ENCODE results near the gene CANX. TPM values are rescaled to one million over a fixed set of nuclear protein-coding genes. Genes with fewer than 3 reads are reported as not detected.

The CANX gene
- total RNA-seq, 1 experiment from 2014 or later: 538 TPM

GRCh38 chr5:179729727-179730126 lies 31.0 kb downstream of the CANX start:
- H3K27ac Mint-ChIP-seq: peak overlapping the region in 1 of 3 experiments; percentile 87; a peak in 3 of 7 replicates
- no peak overlapping the region for H3K56ac ChIP-seq (ENCODE audit: insufficient read length, low read depth, low read length)

More at GRCh38 chr5:179729727-179730126, 31.0 kb downstream of the CANX start:
- no peak overlapping the region for H3K9ac ChIP-seq (ENCODE audit: extremely low read depth, insufficient read length, low read length)
- no peaks in the 10 kb centered on the region for H3K9me3 ChIP-seq (ENCODE audit: control insufficient read depth, low read depth, low read length)
- no peak overlapping the region for H4K8ac ChIP-seq (replicated peaks; ENCODE audit: insufficient read length, low read depth, low read length)
- H3K4me1 ChIP-seq (ENCODE audit: insufficient read depth, low read length): no peaks in the 10 kb centered on the region
- H3K4ac ChIP-seq (ENCODE audit: low read depth, low read length): no peak overlapping the region
- H3K23me2 ChIP-seq (ENCODE audit: insufficient read length, low read depth, low read length, poor library complexity, severe bottlenecking): no peaks in the 10 kb centered on the region
- no peak overlapping the region for H2AK5ac ChIP-seq (ENCODE audit: insufficient read length, low read length)
- H4K20me1 ChIP-seq (ENCODE audit: control insufficient read depth, insufficient read depth, insufficient read length): no peaks in the 10 kb centered on the region
- H3T11ph ChIP-seq (ENCODE audit: low read length): no peak overlapping the region
- no peak overlapping the region for H3K4me2 ChIP-seq (ENCODE audit: insufficient read depth, insufficient read length, low read length)
- H3K4me1 Mint-ChIP-seq: peaks cover 10 to 17% of the 10 kb centered on the region in 2 experiments
- H3K79me2 ChIP-seq (ENCODE audit: insufficient read depth, low read length): peaks cover 12% of the 10 kb centered on the region; the same call in 1 of the 2 replicates
- H2BK15ac ChIP-seq (ENCODE audit: low read depth, low read length): no peak overlapping the region
- no peak overlapping the region for H2AFZ ChIP-seq (ENCODE audit: low read length)
- no peak overlapping the region for H2BK20ac ChIP-seq (ENCODE audit: low read depth, low read length, poor library complexity, severe bottlenecking)
- no peak overlapping the region for H2BK120ac ChIP-seq (ENCODE audit: low read depth, low read length, poor library complexity, severe bottlenecking)
- WGBS (ENCODE audit: extremely low coverage, insufficient read length, low lambda C conversion rate): no CpG with 5 or more reads among the region's 3 CpGs
- H3K9me3 Mint-ChIP-seq: no peaks in the 10 kb centered on the region
- H3K27ac ChIP-seq (ENCODE audit: insufficient read length, low read depth, low read length): no peak overlapping the region
- H3K36me3 Mint-ChIP-seq (ENCODE audit: insufficient read depth in 1 of 3, low read depth in 3 of 3): peaks cover 17 to 66% (median 43%) of the 10 kb centered on the region in 3 experiments; a peak in 6 of 7 replicates
- no peak overlapping the region for H3K4me3 Mint-ChIP-seq
- H3K27me3 ChIP-seq (ENCODE audit: insufficient read depth, low read length): no peaks in the 10 kb centered on the region
- H3K14ac ChIP-seq (ENCODE audit: insufficient read depth, low read length): no peak overlapping the region
- TF ChIP-seq CTCF (conservative IDR thresholded peaks at IDR 0.05): no peak
- DNase-seq: no peak
- no peak overlapping the region for H2BK5ac ChIP-seq (ENCODE audit: insufficient read length, low read length)
- H4K91ac ChIP-seq (ENCODE audit: insufficient read length, low read depth, low read length): no peak overlapping the region
- H4K5ac ChIP-seq (ENCODE audit: insufficient read length, low read depth, low read length): no peak overlapping the region
- no peak overlapping the region for H3K23ac ChIP-seq (ENCODE audit: insufficient read length, low read depth, low read length)
- no peak overlapping the region for H3K18ac ChIP-seq (ENCODE audit: insufficient read length, low read depth, low read length)
- no peaks in the 10 kb centered on the region for H3K27me3 Mint-ChIP-seq (ENCODE audit: low read depth)
- no peaks in the 10 kb centered on the region for H3K79me1 ChIP-seq (ENCODE audit: insufficient read depth, low read depth, low read length, poor library complexity, severe bottlenecking)
- no peak overlapping the region for H2BK12ac ChIP-seq (ENCODE audit: insufficient read length, low read depth, low read length)
